Activated T-helper 9 cell treated with anti-CD3 and anti-CD28 coated beads, Interleukin-2, amount 50 U/mL, for 16 hours (primary cell): ENCODE data around the gene ANKRD10.

ENCODE experiments used
- DNase-seq: peaks from one replicate; pipeline ENCODE4 v3.0.0-alpha.2; 2020; ENCODE audit warnings: low read depth

Gene ANKRD10

DNA sequence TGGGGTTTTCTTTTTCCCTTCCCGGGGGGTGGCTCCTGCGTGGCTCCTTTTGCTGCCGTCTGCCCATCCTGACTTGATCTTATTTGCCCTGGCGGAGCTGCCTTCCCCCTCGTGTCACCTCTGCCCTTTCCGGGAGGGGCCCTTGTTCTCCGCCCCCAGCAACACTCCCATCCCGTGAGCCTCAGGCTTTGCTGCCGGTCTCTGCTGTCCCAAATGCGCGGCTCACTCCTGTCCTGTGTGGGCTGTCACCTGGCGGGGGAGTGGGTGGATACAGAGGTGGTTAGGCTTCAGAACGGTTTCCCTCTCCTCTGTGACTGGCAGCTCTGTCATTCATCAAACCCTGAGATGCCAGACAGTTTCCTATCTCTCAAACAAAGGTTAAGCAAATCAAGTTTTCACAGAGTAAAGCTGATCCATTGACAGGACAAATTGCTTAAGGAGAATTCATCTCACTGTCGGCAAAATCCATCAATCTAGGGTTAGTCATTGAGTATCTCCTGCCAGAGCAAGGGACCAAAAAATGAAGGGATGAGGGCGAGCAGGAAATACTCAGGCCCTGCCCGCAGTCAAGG, 84.0 kb downstream of the ANKRD10 start:
- DNase-seq = no peak

DNA sequence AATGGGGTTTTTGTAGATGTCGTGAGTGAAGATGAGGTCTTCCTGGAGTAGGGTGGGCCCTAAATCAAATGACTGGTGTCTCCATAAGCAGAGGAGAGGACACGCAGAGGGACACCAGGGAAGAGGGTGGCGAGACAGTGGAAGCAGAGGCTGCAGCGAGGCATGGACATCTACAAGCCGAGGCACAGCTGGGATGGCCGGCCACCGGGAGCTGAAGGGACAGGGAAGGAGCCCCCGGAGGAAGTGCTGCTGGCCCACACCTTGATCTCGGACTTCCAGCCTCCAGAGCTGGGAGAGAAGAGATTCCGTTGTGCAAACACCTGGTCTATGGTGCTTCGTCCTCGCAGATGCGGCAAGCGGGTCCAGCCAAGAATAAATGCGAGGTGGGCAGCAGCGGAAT, 84.5 kb downstream of the ANKRD10 start:
- DNase-seq = no peak

DNA sequence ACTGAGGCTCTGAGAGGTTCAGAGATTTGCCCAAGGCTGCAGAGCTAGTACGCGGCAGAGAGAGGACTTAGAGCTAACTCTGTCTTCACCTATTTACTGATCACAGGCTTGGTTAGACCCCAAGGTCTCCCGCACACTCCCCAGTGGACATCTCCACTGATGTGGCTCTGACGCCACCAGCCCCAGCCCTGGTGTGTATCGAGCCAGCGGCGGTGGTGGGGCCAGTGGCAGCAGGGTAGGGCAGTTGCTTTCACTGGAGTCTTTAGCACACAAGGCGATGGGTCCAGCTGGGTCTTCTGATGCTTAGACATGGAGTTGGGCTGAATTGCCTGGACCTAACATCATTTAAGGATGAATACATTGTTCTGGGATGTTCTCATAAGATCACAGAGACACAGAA, 85.4 kb downstream of the ANKRD10 start:
- DNase-seq = no peak

DNA sequence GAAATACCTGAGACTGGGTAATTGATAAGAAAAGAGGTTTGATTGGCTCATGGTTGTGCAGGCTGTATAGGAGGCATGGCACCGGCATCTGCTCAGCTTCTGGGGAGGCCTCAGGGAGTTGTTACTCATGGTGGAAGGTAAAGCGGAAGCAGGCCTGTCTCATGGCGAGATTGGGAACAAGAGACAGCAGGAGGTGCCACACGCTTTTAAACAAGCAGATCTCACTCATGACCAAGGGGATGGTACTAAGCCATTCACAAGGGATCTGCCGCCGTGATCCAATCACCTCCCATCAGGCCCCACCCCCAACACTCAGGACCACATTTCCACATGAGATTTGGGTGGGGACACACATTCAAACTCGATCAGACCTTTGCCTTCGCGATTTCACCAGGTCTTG, 86.2 kb downstream of the ANKRD10 start:
- no peak for DNase-seq
